Measurements from ENCODE around the gene NEK2. TPM values are rescaled to one million over a fixed set of nuclear protein-coding genes. Genes with fewer than 3 reads are reported as not detected.
A peak's percentile ranks its signal among the peaks of the same experiment; 100 is the strongest.

The NEK2 gene
- total RNA-seq, 1 donor from 2014 or later = 93.3 TPM

GRCh38 chr1:211632117-211632807 is 43.2 kb downstream of the NEK2 start:
- Histone ChIP-seq H3K9ac (no peak overlapping the region), H3K4me2 (no peak overlapping the region), H3K9me3 (ENCODE audit: low read depth) (no peaks in the 10 kb centered on the region), H3F3A (ENCODE audit: low read depth) (no peaks in the 10 kb centered on the region), H3K36me3 (no peaks in the 10 kb centered on the region), H3K4me3 (no peak overlapping the region), H3K27me3 (no peaks in the 10 kb centered on the region), H3K27ac (no peak overlapping the region), H4K20me1 (ENCODE audit: low read depth) (no peaks in the 10 kb centered on the region), H2AFZ (replicated peaks) (no peak overlapping the region), H3K4me1 (peaks cover 17% of the 10 kb centered on the region), H3K79me2 (ENCODE audit: low read depth) (no peaks in the 10 kb centered on the region)
- no peak for DNase-seq (ENCODE audit: low spot score)
- no peaks in the 10 kb centered on the region for H3K36me3 Mint-ChIP-seq
- TF ChIP-seq EZH2phosphoT487 (IDR thresholded peaks at IDR 0.05) (no peak), EZH2 (IDR thresholded peaks at IDR 0.05) (no peak), CTCF (IDR thresholded peaks at IDR 0.05) (no peak)
- no peak overlapping the region for H3K4me3 Mint-ChIP-seq
- no peak overlapping the region for H3K27ac Mint-ChIP-seq
- H3K4me1 Mint-ChIP-seq = peaks cover 15% of the 10 kb centered on the region
- H3K27me3 Mint-ChIP-seq (ENCODE audit: insufficient read depth, low read depth) = peaks cover 15% of the 10 kb centered on the region
- no peaks in the 10 kb centered on the region for H3K9me3 Mint-ChIP-seq

DNA sequence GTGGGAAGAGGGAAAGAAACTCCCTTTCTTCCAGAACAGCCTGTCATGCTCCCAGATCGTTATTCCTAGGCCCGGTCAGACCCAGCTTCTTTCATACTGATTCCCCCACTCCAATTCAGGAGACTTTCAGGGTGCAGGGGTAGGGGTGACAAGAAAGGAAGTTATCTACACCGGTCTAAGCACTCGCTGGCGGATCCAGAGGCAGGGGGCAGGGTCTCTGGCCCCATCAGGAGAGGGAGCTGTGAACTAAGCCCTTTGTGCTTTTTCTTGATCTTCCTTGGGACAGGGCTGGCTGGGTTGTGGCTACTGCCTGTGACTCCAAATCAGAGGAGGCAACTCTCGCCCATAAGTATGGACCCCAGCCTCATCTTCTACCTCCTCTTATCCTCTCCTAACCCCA is 44.3 kb downstream of the NEK2 start:
- no peak overlapping the region for H3K4me3 Mint-ChIP-seq
- Histone ChIP-seq H3K9me3 (ENCODE audit: low read depth) (no peaks in the 10 kb centered on the region), H2AFZ (replicated peaks) (no peak overlapping the region), H3F3A (ENCODE audit: low read depth) (peaks cover 7% of the 10 kb centered on the region), H3K27ac (no peak overlapping the region), H3K4me2 (no peak overlapping the region), H3K4me3 (no peak overlapping the region), H3K27me3 (no peaks in the 10 kb centered on the region), H4K20me1 (ENCODE audit: low read depth) (no peaks in the 10 kb centered on the region), H3K4me1 (peaks cover 17% of the 10 kb centered on the region), H3K79me2 (ENCODE audit: low read depth) (no peaks in the 10 kb centered on the region), H3K9ac (no peak overlapping the region), H3K36me3 (no peaks in the 10 kb centered on the region)
- no peaks in the 10 kb centered on the region for H3K36me3 Mint-ChIP-seq
- peaks cover 15% of the 10 kb centered on the region for H3K27me3 Mint-ChIP-seq (ENCODE audit: insufficient read depth, low read depth)
- TF ChIP-seq EZH2 (IDR thresholded peaks at IDR 0.05) = no peak
- no peak for TF ChIP-seq EZH2phosphoT487 (IDR thresholded peaks at IDR 0.05)
- TF ChIP-seq CTCF (IDR thresholded peaks at IDR 0.05) = no peak
- H3K27ac Mint-ChIP-seq = no peak overlapping the region
- no peak for DNase-seq (ENCODE audit: low spot score)
- H3K9me3 Mint-ChIP-seq = no peaks in the 10 kb centered on the region
- H3K4me1 Mint-ChIP-seq = peaks cover 15% of the 10 kb centered on the region

- H3K4me2 ChIP-seq = no peak overlapping the region
- H3K27ac ChIP-seq = no peak overlapping the region
Observed at GRCh38 chr1:211630236-211631081, 45.0 kb downstream of the NEK2 start.

More at GRCh38 chr1:211630236-211631081, 45.0 kb downstream of the NEK2 start:
- Mint-ChIP-seq H3K9me3 (no peaks in the 10 kb centered on the region), H3K4me1 (peaks cover 15% of the 10 kb centered on the region), H3K27ac (no peak overlapping the region), H3K4me3 (no peak overlapping the region), H3K36me3 (no peaks in the 10 kb centered on the region), H3K27me3 (ENCODE audit: insufficient read depth, low read depth) (peaks cover 18% of the 10 kb centered on the region)
- H2AFZ ChIP-seq (replicated peaks) = no peak overlapping the region
- H3F3A ChIP-seq (ENCODE audit: low read depth) = peaks cover 7% of the 10 kb centered on the region
- H3K4me1 ChIP-seq = peaks cover 17% of the 10 kb centered on the region
- TF ChIP-seq CTCF (IDR thresholded peaks at IDR 0.05) (no peak), EZH2 (IDR thresholded peaks at IDR 0.05) (no peak), EZH2phosphoT487 (IDR thresholded peaks at IDR 0.05) (no peak)
- peak; percentile 36 for DNase-seq (ENCODE audit: low spot score)
- H3K4me3 ChIP-seq = no peak overlapping the region
- no peaks in the 10 kb centered on the region for H3K9me3 ChIP-seq (ENCODE audit: low read depth)
- H4K20me1 ChIP-seq (ENCODE audit: low read depth) = no peaks in the 10 kb centered on the region
- H3K79me2 ChIP-seq (ENCODE audit: low read depth) = no peaks in the 10 kb centered on the region
- H3K36me3 ChIP-seq = no peaks in the 10 kb centered on the region
- no peaks in the 10 kb centered on the region for H3K27me3 ChIP-seq
- no peak overlapping the region for H3K9ac ChIP-seq
